CD4-positive, alpha-beta T cell treated with Interleukin-2 at 100 ng/mL for 4 hours (primary cell): ENCODE measurements around the gene CREB1.

Experiments used
- DNase-seq: peaks from one replicate; pipeline ENCODE4 v3.0.0-alpha.2; 2020; ENCODE audit warnings: low spot score

CREB1 gene

GRCh38 chr2:207543272-207543671 is 13.5 kb downstream of the CREB1 start:
- no peak for DNase-seq

GRCh38 chr2:207546822-207547221 is 17.1 kb downstream of the CREB1 start:
- no peak for DNase-seq

GRCh38 chr2:207549145-207549544 is 19.4 kb downstream of the CREB1 start:
- no peak for DNase-seq

- DNase-seq: no peak
Measured at GRCh38 chr2:207558079-207558491, 28.3 kb downstream of the CREB1 start.

- DNase-seq: no peak
Measured at GRCh38 chr2:207561386-207562080, 31.8 kb downstream of the CREB1 start.

GRCh38 chr2:207565736-207566500 is 36.2 kb downstream of the CREB1 start:
- DNase-seq: no peak

GRCh38 chr2:207567671-207568070 is 37.9 kb downstream of the CREB1 start:
- no peak for DNase-seq

GRCh38 chr2:207571370-207571769 is 41.6 kb downstream of the CREB1 start:
- no peak for DNase-seq

GRCh38 chr2:207584952-207585351 is 55.2 kb downstream of the CREB1 start:
- no peak for DNase-seq

GRCh38 chr2:207587305-207587704 is 57.5 kb downstream of the CREB1 start:
- no peak for DNase-seq

GRCh38 chr2:207589143-207589542 is 59.4 kb downstream of the CREB1 start:
- DNase-seq: no peak

- DNase-seq: no peak
Measured at GRCh38 chr2:207593277-207593676, 63.5 kb downstream of the CREB1 start.

- no peak for DNase-seq
Measured at GRCh38 chr2:207594264-207594663, 64.5 kb downstream of the CREB1 start.

- DNase-seq: no peak
Measured at GRCh38 chr2:207594731-207595130, 65.0 kb downstream of the CREB1 start.

GRCh38 chr2:207599636-207600035 is 69.9 kb downstream of the CREB1 start:
- no peak for DNase-seq

GRCh38 chr2:207600231-207600630 is 70.5 kb downstream of the CREB1 start:
- DNase-seq: no peak

GRCh38 chr2:207601774-207602173 is 72.0 kb downstream of the CREB1 start:
- DNase-seq: no peak

- DNase-seq: no peak
Measured at GRCh38 chr2:207603486-207603885, 73.7 kb downstream of the CREB1 start.

- no peak for DNase-seq
Measured at GRCh38 chr2:207606399-207606798, 76.6 kb downstream of the CREB1 start.

- DNase-seq: no peak
Measured at GRCh38 chr2:207606829-207607228, 77.1 kb downstream of the CREB1 start.

- DNase-seq: no peak
Measured at GRCh38 chr2:207612714-207613113, 83.0 kb downstream of the CREB1 start.

GRCh38 chr2:207614824-207615223 is 85.1 kb downstream of the CREB1 start:
- DNase-seq: no peak

- DNase-seq: no peak
Measured at GRCh38 chr2:207616185-207616584, 86.4 kb downstream of the CREB1 start.
